ENCODE measurements around the gene DOCK3.
"Not testable (repeated sequence)": the region's sequence is repeated elsewhere in the genome, so short reads cannot be mapped to it uniquely, and the experiment has no call there.

The DOCK3 gene

GRCh38 chr3:50790894-50791293 lies 116.2 kb downstream of the DOCK3 start:
- DNase-seq (ENCODE audit: low read depth in 2 of 2, low spot score in 1 of 2): not testable (repeated sequence)

- DNase-seq (ENCODE audit: low read depth in 2 of 2, low spot score in 1 of 2): no peak
Measured at GRCh38 chr3:50792568-50792967, 117.8 kb downstream of the DOCK3 start.

GRCh38 chr3:50803805-50804204 lies 129.1 kb downstream of the DOCK3 start:
- DNase-seq (ENCODE audit: low read depth in 2 of 2, low spot score in 1 of 2): not testable (repeated sequence)

GRCh38 chr3:50804376-50804775 lies 129.6 kb downstream of the DOCK3 start:
- not testable (repeated sequence) for DNase-seq (ENCODE audit: low read depth in 2 of 2, low spot score in 1 of 2)

GRCh38 chr3:50805321-50805720 lies 130.6 kb downstream of the DOCK3 start:
- DNase-seq (ENCODE audit: low read depth in 2 of 2, low spot score in 1 of 2): no peak

GRCh38 chr3:50806031-50806430 lies 131.3 kb downstream of the DOCK3 start:
- no peak for DNase-seq (ENCODE audit: low read depth in 2 of 2, low spot score in 1 of 2)

- DNase-seq (ENCODE audit: low read depth in 2 of 2, low spot score in 1 of 2): no peak
Measured at GRCh38 chr3:50806806-50807205, 132.1 kb downstream of the DOCK3 start.

GRCh38 chr3:50807266-50807665 lies 132.5 kb downstream of the DOCK3 start:
- no peak for DNase-seq (ENCODE audit: low read depth in 2 of 2, low spot score in 1 of 2)

GRCh38 chr3:50811893-50812292 lies 137.2 kb downstream of the DOCK3 start:
- DNase-seq (ENCODE audit: low read depth in 2 of 2, low spot score in 1 of 2): no peak

GRCh38 chr3:50815844-50816243 lies 141.1 kb downstream of the DOCK3 start:
- DNase-seq (ENCODE audit: low read depth in 2 of 2, low spot score in 1 of 2): no peak

- DNase-seq (ENCODE audit: low read depth in 2 of 2, low spot score in 1 of 2): no peak
Measured at GRCh38 chr3:50816894-50817293, 142.2 kb downstream of the DOCK3 start.

- DNase-seq (ENCODE audit: low read depth in 2 of 2, low spot score in 1 of 2): no peak
Measured at GRCh38 chr3:50817756-50818529, 143.2 kb downstream of the DOCK3 start.

- no peak for DNase-seq (ENCODE audit: low read depth in 2 of 2, low spot score in 1 of 2)
Measured at GRCh38 chr3:50819882-50820281, 145.2 kb downstream of the DOCK3 start.

GRCh38 chr3:50825841-50826240 lies 151.1 kb downstream of the DOCK3 start:
- DNase-seq (ENCODE audit: low read depth in 2 of 2, low spot score in 1 of 2): no peak

GRCh38 chr3:50830451-50830850 lies 155.7 kb downstream of the DOCK3 start:
- no peak for DNase-seq (ENCODE audit: low read depth in 2 of 2, low spot score in 1 of 2)

- DNase-seq (ENCODE audit: low read depth in 2 of 2, low spot score in 1 of 2): not testable (repeated sequence)
Measured at GRCh38 chr3:50831009-50831408, 156.3 kb downstream of the DOCK3 start.

GRCh38 chr3:50840983-50841489 lies 166.3 kb downstream of the DOCK3 start:
- DNase-seq (ENCODE audit: low read depth in 2 of 2, low spot score in 1 of 2): no peak

GRCh38 chr3:50848308-50848707 lies 173.6 kb downstream of the DOCK3 start:
- no peak for DNase-seq (ENCODE audit: low read depth in 2 of 2, low spot score in 1 of 2)

GRCh38 chr3:50850639-50851511 lies 176.1 kb downstream of the DOCK3 start:
- DNase-seq (ENCODE audit: low read depth in 2 of 2, low spot score in 1 of 2): no peak

- no peak for DNase-seq (ENCODE audit: low read depth in 2 of 2, low spot score in 1 of 2)
Measured at GRCh38 chr3:50853936-50854335, 179.2 kb downstream of the DOCK3 start.

GRCh38 chr3:50862221-50862620 lies 187.5 kb downstream of the DOCK3 start:
- DNase-seq (ENCODE audit: low read depth in 2 of 2, low spot score in 1 of 2): no peak

Measured in stimulated activated CD8-positive, alpha-beta memory T cell treated with anti-CD3 and anti-CD28 coated beads, Interleukin-4, amount 100 ng/mL, for 4 hours (primary cell).